Measurements from ENCODE around the gene PRR35.

- TF ChIP-seq CTCF (IDR thresholded peaks at IDR 0.05) (no peak), ZFX (IDR thresholded peaks at IDR 0.05; ENCODE audit: borderline replicate concordance) (no peak)
These were observed 15.4 kb downstream of the PRR35 start for GRCh38 chr16:575354-576196.

Measured in 22Rv1 (cell line).